ENCODE data around the gene GSK3B. TPM values are rescaled to one million over a fixed set of nuclear protein-coding genes. Genes with fewer than 3 reads are reported as not detected.
A peak's percentile ranks its signal among the peaks of the same experiment; 100 is the strongest.

Gene GSK3B
- total and polyA plus RNA-seq, 10 of the 15 experiments (the other 5 are each of a cell fraction or from before 2014, with no cell fraction given), result 8.5 to 49.8 (median 25.5) TPM

DNA sequence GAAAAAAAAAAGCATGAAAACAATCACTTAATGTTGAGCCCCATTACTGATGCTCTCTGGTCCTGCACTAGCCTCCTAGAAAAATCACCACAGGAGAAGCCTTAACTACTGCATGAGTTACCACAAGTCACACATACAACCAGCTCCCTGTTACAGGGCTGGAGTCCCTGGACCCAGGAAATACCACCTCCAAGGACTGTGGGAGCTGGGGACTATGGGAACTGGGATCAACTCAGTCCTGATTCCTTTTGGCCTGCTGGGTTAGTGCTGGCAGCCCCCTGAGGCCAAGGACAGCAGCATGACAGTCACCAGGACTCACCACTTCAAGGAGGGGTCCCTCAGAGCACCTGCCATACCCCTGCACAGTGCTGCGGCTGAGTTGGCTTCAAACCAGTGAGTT is 311.8 kb downstream of the GSK3B start (continued):
- TF ChIP-seq MTA2 (IDR thresholded peaks at IDR 0.05; ENCODE audit: low read depth) (no peak), MYC (IDR thresholded peaks at IDR 0.05; ENCODE audit: insufficient read depth, insufficient read length, insufficient replicate concordance, low read length, severe bottlenecking) (no peak), NFYA (IDR thresholded peaks at IDR 0.05; ENCODE audit: borderline replicate concordance, low read depth, low read length) (no peak), IRF4 (IDR thresholded peaks at IDR 0.05; ENCODE audit: low read depth, low read length) (no peak)
- TF ChIP-seq, protein P1, sequence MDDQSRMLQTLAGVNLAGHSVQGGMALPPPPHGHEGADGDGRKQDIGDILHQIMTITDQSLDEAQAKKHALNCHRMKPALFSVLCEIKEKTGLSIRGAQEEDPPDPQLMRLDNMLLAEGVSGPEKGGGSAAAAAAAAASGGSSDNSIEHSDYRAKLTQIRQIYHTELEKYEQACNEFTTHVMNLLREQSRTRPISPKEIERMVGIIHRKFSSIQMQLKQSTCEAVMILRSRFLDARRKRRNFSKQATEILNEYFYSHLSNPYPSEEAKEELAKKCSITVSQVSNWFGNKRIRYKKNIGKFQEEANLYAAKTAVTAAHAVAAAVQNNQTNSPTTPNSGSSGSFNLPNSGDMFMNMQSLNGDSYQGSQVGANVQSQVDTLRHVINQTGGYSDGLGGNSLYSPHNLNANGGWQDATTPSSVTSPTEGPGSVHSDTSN (IDR thresholded peaks at IDR 0.05; ENCODE audit: insufficient replicate concordance, low read depth, low read length), result no peak

DNA sequence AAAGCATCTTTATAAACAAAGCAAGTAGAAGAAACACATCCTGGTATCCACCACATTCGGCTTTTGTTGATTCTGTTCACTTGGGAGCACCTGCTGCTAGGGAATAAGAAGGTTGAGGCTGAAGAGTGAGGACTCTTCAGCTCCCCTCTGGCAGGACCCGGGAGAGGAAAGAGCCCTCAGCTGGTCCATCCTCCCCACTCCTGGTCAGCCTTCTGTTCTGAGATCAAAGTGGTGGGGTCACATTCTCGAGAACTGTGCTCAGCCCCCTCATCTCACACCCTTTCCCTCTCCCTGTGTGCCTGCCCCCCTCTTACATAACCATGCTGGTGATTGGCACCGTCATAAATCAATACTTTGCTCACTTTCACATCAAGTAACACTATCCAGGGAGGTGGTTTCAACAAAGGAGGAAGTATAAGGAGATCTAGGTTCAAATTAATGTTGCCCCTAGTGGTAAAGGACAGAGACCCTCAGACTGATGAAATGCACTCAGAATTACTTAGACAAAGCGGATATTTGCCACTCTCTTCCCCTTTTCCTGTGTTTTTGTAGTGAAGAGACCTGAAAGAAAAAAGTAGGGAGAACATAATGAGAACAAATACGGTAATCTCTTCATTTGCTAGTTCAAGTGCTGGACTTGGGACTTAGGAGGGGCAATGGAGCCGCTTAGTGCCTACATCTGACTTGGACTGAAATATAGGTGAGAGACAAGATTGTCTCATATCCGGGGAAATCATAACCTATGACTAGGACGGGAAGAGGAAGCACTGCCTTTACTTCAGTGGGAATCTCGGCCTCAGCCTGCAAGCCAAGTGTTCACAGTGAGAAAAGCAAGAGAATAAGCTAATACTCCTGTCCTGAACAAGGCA is 312.7 kb downstream of the GSK3B start, which contains the start of gene NR1I2:
Gene NR1I2 (plus strand): TSS at position 772 of the 869 bp plus-strand sequence.
- WGBS (ENCODE audit: insufficient coverage, insufficient replicate concordance, low lambda C conversion rate, missing lambda C conversion rate), result 59% methylated on average over 10 of the region's 10 CpGs
- Histone ChIP-seq H3K4me1 (ENCODE audit: control insufficient read depth, insufficient read depth, low read length) (peaks cover 15% of the 10 kb centered on the region; the same call in 1 of the 2 replicates), H3K79me2 (ENCODE audit: control insufficient read depth, insufficient read depth, low read length) (no peaks in the 10 kb centered on the region), H3K9ac (ENCODE audit: control insufficient read depth, insufficient read depth, low read length) (no peak within 1 kb of the TSS), H3K4me3 (no peak within 1 kb of the TSS), H3K9me3 (replicated peaks; ENCODE audit: control insufficient read depth, insufficient read depth, low read length) (no peaks in the 10 kb centered on the region), H2AFZ (ENCODE audit: control insufficient read depth, low read depth, low read length) (no peak within 1 kb of the TSS), H4K20me1 (ENCODE audit: control insufficient read depth, insufficient read depth) (no peaks in the 10 kb centered on the region), H3K27ac (ENCODE audit: control insufficient read depth, insufficient read depth) (no peak within 1 kb of the TSS), H3K36me3 (ENCODE audit: control insufficient read depth in 2 of 2, insufficient read depth in 2 of 2, low read length in 1 of 2) (no peaks in the 10 kb centered on the region), H3K27me3 (replicated peaks in 1 of 2; ENCODE audit: control insufficient read depth in 2 of 2, insufficient read depth in 2 of 2, low read length in 1 of 2) (no peaks in the 10 kb centered on the region), H3K4me2 (ENCODE audit: control insufficient read depth, insufficient read depth) (no peak within 1 kb of the TSS)
- DNase-seq (ENCODE audit: low read depth, low spot score) (no peak), ATAC-seq (no peak), FAIRE-seq (no peak)
- CTCF ChIA-PET, result no interaction called here
- RAD21 ChIA-PET (ENCODE audit: unreplicated experiment), result no interaction called here
- in situ Hi-C loops (cut with MboI), result no loop called here
- intact Hi-C loops (cut with micrococcal nuclease; ENCODE audit: unreplicated experiment), result no loop called here
- POLR2A ChIA-PET, result no interaction called here
- no TSS peak for BruUV-seq (replicated peaks)
- TF ChIP-seq ASH2L (IDR thresholded peaks at IDR 0.05; ENCODE audit: borderline replicate concordance, low read depth) (no peak), TARDBP (IDR thresholded peaks at IDR 0.05; ENCODE audit: borderline replicate concordance) (no peak), MEF2A (IDR thresholded peaks at IDR 0.05; ENCODE audit: insufficient read depth, low read depth, low read length) (no peak), KAT2A (conservative IDR thresholded peaks at IDR 0.05; ENCODE audit: control insufficient read depth, low read depth, low read length) (no peak), SREBF1 (IDR thresholded peaks at IDR 0.05; ENCODE audit: low read length) (no peak)
- TF ChIP-seq, protein P2, sequence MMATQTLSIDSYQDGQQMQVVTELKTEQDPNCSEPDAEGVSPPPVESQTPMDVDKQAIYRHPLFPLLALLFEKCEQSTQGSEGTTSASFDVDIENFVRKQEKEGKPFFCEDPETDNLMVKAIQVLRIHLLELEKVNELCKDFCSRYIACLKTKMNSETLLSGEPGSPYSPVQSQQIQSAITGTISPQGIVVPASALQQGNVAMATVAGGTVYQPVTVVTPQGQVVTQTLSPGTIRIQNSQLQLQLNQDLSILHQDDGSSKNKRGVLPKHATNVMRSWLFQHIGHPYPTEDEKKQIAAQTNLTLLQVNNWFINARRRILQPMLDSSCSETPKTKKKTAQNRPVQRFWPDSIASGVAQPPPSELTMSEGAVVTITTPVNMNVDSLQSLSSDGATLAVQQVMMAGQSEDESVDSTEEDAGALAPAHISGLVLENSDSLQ (IDR thresholded peaks at IDR 0.05), result 0 out of 2 replicates have a peak, but pooled peaks have one; percentile 19
- SMC1A ChIA-PET (ENCODE audit: uncharacterized antibody, unreplicated experiment), result interaction anchor here (1.4 to 1.6 kb wide), 2 partner anchors 23 to 58 kb away, joined by 3 to 4 read pairs; no protein-coding TSS in a partner anchor
